Vagina (tissue), 2 donors: ENCODE results near the gene COMMD4.
"Not testable (repeated sequence)": the region's sequence is repeated elsewhere in the genome, so short reads cannot be mapped to it uniquely, and the experiment has no call there.

Experiments used
- POLR2A ChIP-seq, 2 donors: fragments of 450-650 bp; IDR thresholded peaks; one replicate each; pipeline ENCODE4 v1.6.1; 2017; ENCODE audit warnings: antibody characterized with exemption in 2 of 2, mild to moderate bottlenecking in 2 of 2, moderate library complexity in 2 of 2
- POLR2AphosphoS5 ChIP-seq, 2 donors: sonication (generic); formaldehyde crosslinking; IDR thresholded peaks; one replicate each; pipeline ENCODE4 v1.9.0; 2017; ENCODE audit warnings: antibody characterized with exemption in 2 of 2, mild to moderate bottlenecking in 2 of 2, low read depth in 1 of 2; ENCODE audit not compliant: insufficient read depth in 1 of 2
- TF ChIP-seq, protein P1 (sequence below), 3 experiments: fragments of 450-650 bp in 2 of 3; fragments of 200-600 bp in 1 of 3; sonication (generic) in 1 of 3; IDR thresholded peaks; one replicate each; pipeline ENCODE4 v1.5.1; 2017 to 2019; ENCODE audit warnings: antibody characterized with exemption in 3 of 3, mild to moderate bottlenecking in 2 of 3, moderate library complexity in 2 of 3

GRCh38 chr15:75319231-75319897, 16.5 kb upstream of the COMMD4 start:
- TF ChIP-seq POLR2A (IDR thresholded peaks at IDR 0.05); POLR2AphosphoS5 (IDR thresholded peaks at IDR 0.05; ENCODE audit: insufficient read depth in 1 of 2, low read depth in 1 of 2): not testable (repeated sequence)
- TF ChIP-seq, protein P1, sequence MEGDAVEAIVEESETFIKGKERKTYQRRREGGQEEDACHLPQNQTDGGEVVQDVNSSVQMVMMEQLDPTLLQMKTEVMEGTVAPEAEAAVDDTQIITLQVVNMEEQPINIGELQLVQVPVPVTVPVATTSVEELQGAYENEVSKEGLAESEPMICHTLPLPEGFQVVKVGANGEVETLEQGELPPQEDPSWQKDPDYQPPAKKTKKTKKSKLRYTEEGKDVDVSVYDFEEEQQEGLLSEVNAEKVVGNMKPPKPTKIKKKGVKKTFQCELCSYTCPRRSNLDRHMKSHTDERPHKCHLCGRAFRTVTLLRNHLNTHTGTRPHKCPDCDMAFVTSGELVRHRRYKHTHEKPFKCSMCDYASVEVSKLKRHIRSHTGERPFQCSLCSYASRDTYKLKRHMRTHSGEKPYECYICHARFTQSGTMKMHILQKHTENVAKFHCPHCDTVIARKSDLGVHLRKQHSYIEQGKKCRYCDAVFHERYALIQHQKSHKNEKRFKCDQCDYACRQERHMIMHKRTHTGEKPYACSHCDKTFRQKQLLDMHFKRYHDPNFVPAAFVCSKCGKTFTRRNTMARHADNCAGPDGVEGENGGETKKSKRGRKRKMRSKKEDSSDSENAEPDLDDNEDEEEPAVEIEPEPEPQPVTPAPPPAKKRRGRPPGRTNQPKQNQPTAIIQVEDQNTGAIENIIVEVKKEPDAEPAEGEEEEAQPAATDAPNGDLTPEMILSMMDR (IDR thresholded peaks at IDR 0.05), result not testable (repeated sequence)
